H1 (cell line): ENCODE results near the gene ZRANB3.

Experiments
- CREB1 ChIP-seq: IDR thresholded peaks from 2 replicates; pipeline ENCODE4 v1.6.1; 2012; ENCODE audit warnings: inconsistent platforms
- CTCF ChIP-seq, 3 experiments: IDR thresholded peaks; 1 replicate in 2 of 3; 2 replicates in 1 of 3; pipeline versions ENCODE4 v1.5.1 to v1.6.1; 2011; ENCODE audit warnings: low read length in 3 of 3, mild to moderate bottlenecking in 3 of 3, inconsistent platforms in 2 of 3, low read depth in 1 of 3, moderate library complexity in 1 of 3; ENCODE audit not compliant: insufficient read depth in 1 of 3; ENCODE audit errors: control extremely low read depth in 1 of 3
- EP300 ChIP-seq, 2 experiments: IDR thresholded peaks; 1 replicate in 1 of 2; 2 replicates in 1 of 2; pipeline ENCODE4 v1.6.1; 2011 to 2012; ENCODE audit warnings: low read depth in 2 of 2, low read length in 2 of 2, mild to moderate bottlenecking in 2 of 2, borderline replicate concordance in 1 of 2, inconsistent platforms in 1 of 2, moderate library complexity in 1 of 2
- PHF8 ChIP-seq: fragments of 200-600 bp; sonication (generic); conservative IDR thresholded peaks from 2 replicates; pipeline ENCODE4 v1.7.1; 2012; ENCODE audit warnings: low read depth, mild to moderate bottlenecking, inconsistent platforms, low read length, moderate library complexity
- POLR2A ChIP-seq, 2 experiments: IDR thresholded peaks; 1 replicate in 1 of 2; 2 replicates in 1 of 2; pipeline ENCODE4 v1.6.1; 2011; ENCODE audit warnings: low read depth in 2 of 2, low read length in 2 of 2, mild to moderate bottlenecking in 2 of 2; ENCODE audit errors: control extremely low read depth in 1 of 2
- RXRA ChIP-seq: IDR thresholded peaks from 2 replicates; pipeline ENCODE4 v1.6.1; 2011; ENCODE audit warnings: low read depth, mild to moderate bottlenecking, low read length, moderate library complexity; ENCODE audit not compliant: insufficient read depth
- SIX5 ChIP-seq: IDR thresholded peaks from 2 replicates; pipeline ENCODE4 v1.6.1; 2011; ENCODE audit warnings: mild to moderate bottlenecking, low read depth, low read length
- SUZ12 ChIP-seq: fragments of 200-600 bp; sonication (generic); IDR thresholded peaks from 2 replicates; pipeline ENCODE4 v1.6.1; 2012; ENCODE audit warnings: mild to moderate bottlenecking, inconsistent platforms, low read length, moderate library complexity, mixed read lengths
- USF2 ChIP-seq: IDR thresholded peaks from 2 replicates; pipeline ENCODE4 v1.6.1; 2011; ENCODE audit warnings: low read length, improper control_type of control experiment
- YY1 ChIP-seq: IDR thresholded peaks from 2 replicates; pipeline ENCODE4 v1.6.1; 2011; ENCODE audit warnings: low read depth, mild to moderate bottlenecking, low read length
- ZNF274 ChIP-seq: IDR thresholded peaks from 2 replicates; pipeline ENCODE4 v1.7.0; 2012; ENCODE audit warnings: low read length, borderline replicate concordance; ENCODE audit errors: extremely low read depth

DNA sequence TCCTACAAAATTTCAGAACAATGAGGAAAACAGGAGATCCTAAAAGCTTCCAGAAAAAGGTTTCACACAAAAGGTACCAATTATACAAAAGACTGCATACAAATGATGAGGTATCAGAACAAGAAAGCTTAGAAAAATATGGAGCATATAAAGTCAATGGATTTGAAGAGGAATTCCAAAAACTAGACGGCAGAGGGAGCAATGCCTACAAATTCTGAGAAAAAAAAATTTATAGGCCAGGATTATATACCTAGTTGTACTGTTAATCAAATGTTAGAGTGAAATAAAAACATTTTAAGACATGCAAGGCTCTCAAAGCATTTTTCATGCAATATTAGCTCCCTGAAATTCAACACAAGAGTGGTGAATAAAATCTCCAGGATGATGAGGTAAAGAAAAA lies 106.2 kb downstream of the ZRANB3 start:
- no peak for TF ChIP-seq SIX5
- no peak for TF ChIP-seq POLR2A (IDR thresholded peaks at IDR 0.05; ENCODE audit: control extremely low read depth in 1 of 2, low read depth in 2 of 2, low read length in 2 of 2)
- TF ChIP-seq RXRA: no peak
- TF ChIP-seq CTCF (IDR thresholded peaks at IDR 0.05; ENCODE audit: control extremely low read depth in 1 of 3, insufficient read depth in 1 of 3, low read depth in 1 of 3, low read length in 3 of 3): no peak
- no peak for TF ChIP-seq USF2
- no peak for TF ChIP-seq PHF8
- TF ChIP-seq EP300 (IDR thresholded peaks at IDR 0.05; ENCODE audit: borderline replicate concordance in 1 of 2, low read depth in 2 of 2, low read length in 2 of 2): no peak
- TF ChIP-seq CREB1: no peak
- TF ChIP-seq YY1: no peak
- no peak for TF ChIP-seq SUZ12
- no peak for TF ChIP-seq ZNF274
